Ovary (tissue), 3 donors: Measurements from ENCODE around the gene PODNL1.

Experiments
- EP300 ChIP-seq: sonication (generic); formaldehyde crosslinking; IDR thresholded peaks from one replicate; pipeline ENCODE4 v1.6.1; 2017; ENCODE audit warnings: antibody characterized with exemption
- POLR2A ChIP-seq: fragments of 450-650 bp; IDR thresholded peaks from one replicate; pipeline ENCODE4 v1.6.1; 2017; ENCODE audit warnings: antibody characterized with exemption, mild to moderate bottlenecking, moderate library complexity
- TF ChIP-seq, protein P1 (sequence below), 3 donors: fragments of 450-650 bp in 2 of 3; fragments of 200-600 bp in 1 of 3; IDR thresholded peaks; one replicate each; pipeline versions ENCODE4 v1.5.1 to v1.8.0; 2016 to 2022; ENCODE audit warnings: antibody characterized with exemption in 3 of 3, mild to moderate bottlenecking in 1 of 3
- donor health status: DM: no; HTN: no; CAD: no.

DNA sequence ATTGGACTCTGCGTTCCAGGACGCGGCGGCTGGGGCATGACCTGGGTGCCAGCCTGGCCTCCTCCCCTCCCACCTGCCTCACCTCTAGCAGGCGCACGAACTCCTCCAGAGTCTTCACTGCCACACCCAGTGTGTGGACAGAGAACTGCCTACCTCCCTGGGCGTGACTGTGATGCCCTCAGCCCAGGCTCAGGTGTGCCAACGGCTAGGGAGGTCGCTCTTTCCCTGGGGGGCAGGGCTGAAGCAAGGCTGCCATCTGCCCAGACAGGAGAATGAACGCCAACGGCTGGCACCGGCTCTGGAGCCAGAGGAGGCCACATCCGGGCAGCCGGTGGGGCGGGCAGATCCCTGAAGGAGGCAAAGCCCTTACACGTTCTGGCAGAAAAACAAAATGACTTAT, 49.9 kb downstream of the PODNL1 start:
- TF ChIP-seq, protein P1, sequence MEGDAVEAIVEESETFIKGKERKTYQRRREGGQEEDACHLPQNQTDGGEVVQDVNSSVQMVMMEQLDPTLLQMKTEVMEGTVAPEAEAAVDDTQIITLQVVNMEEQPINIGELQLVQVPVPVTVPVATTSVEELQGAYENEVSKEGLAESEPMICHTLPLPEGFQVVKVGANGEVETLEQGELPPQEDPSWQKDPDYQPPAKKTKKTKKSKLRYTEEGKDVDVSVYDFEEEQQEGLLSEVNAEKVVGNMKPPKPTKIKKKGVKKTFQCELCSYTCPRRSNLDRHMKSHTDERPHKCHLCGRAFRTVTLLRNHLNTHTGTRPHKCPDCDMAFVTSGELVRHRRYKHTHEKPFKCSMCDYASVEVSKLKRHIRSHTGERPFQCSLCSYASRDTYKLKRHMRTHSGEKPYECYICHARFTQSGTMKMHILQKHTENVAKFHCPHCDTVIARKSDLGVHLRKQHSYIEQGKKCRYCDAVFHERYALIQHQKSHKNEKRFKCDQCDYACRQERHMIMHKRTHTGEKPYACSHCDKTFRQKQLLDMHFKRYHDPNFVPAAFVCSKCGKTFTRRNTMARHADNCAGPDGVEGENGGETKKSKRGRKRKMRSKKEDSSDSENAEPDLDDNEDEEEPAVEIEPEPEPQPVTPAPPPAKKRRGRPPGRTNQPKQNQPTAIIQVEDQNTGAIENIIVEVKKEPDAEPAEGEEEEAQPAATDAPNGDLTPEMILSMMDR (IDR thresholded peaks at IDR 0.05): no peak
- TF ChIP-seq POLR2A (no peak), EP300 (no peak)
